LNCaP clone FGC (cell line): Measurements from ENCODE around the gene ADGRG6.

Experiments used
- DNase-seq: peaks from one replicate; pipeline ENCODE4 v3.0.0-alpha.2; 2011; ENCODE audit warnings: low read depth
- H3K4me3 ChIP-seq: 2 replicates; pipeline ENCODE4 v1.5.1; 2011; ENCODE audit warnings: mild to moderate bottlenecking, low read depth, low read length, control low read depth
- TF ChIP-seq, protein P1 (sequence below): IDR thresholded peaks from 2 replicates; pipeline ENCODE4 v1.5.1; 2012; ENCODE audit warnings: mild to moderate bottlenecking; ENCODE audit not compliant: control insufficient read depth, insufficient read depth; ENCODE audit errors: extremely low read depth

The ADGRG6 gene

DNA sequence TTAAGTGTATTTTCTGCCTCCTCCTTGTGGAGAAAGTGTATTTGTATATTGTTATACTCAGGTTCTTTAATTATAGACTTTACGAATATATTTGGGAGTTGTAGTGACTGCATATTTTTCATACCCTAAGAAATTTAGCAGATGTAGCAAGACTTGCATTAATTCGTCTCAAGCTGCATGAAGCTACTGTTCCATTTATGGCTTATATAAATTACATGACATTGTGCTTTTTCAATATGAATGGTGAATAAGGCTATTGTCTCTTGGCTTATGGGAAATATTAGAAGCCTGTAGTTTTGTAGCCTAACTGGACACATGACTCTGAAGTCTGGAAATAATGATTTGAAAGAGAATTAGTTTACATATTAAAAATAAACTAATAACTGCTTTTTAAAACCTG is 2.4 kb downstream of the ADGRG6 start:
- TF ChIP-seq, protein P1, sequence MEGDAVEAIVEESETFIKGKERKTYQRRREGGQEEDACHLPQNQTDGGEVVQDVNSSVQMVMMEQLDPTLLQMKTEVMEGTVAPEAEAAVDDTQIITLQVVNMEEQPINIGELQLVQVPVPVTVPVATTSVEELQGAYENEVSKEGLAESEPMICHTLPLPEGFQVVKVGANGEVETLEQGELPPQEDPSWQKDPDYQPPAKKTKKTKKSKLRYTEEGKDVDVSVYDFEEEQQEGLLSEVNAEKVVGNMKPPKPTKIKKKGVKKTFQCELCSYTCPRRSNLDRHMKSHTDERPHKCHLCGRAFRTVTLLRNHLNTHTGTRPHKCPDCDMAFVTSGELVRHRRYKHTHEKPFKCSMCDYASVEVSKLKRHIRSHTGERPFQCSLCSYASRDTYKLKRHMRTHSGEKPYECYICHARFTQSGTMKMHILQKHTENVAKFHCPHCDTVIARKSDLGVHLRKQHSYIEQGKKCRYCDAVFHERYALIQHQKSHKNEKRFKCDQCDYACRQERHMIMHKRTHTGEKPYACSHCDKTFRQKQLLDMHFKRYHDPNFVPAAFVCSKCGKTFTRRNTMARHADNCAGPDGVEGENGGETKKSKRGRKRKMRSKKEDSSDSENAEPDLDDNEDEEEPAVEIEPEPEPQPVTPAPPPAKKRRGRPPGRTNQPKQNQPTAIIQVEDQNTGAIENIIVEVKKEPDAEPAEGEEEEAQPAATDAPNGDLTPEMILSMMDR = no peak
- H3K4me3 ChIP-seq = peak overlapping the region; percentile 44; the same call in 1 of the 2 replicates
- no peak for DNase-seq

- TF ChIP-seq, protein P1 = no peak
- DNase-seq = peak; percentile 87
- H3K4me3 ChIP-seq = no peak overlapping the region
Observed at GRCh38 chr6:142306736-142307135, 4.9 kb downstream of the ADGRG6 start.

DNA sequence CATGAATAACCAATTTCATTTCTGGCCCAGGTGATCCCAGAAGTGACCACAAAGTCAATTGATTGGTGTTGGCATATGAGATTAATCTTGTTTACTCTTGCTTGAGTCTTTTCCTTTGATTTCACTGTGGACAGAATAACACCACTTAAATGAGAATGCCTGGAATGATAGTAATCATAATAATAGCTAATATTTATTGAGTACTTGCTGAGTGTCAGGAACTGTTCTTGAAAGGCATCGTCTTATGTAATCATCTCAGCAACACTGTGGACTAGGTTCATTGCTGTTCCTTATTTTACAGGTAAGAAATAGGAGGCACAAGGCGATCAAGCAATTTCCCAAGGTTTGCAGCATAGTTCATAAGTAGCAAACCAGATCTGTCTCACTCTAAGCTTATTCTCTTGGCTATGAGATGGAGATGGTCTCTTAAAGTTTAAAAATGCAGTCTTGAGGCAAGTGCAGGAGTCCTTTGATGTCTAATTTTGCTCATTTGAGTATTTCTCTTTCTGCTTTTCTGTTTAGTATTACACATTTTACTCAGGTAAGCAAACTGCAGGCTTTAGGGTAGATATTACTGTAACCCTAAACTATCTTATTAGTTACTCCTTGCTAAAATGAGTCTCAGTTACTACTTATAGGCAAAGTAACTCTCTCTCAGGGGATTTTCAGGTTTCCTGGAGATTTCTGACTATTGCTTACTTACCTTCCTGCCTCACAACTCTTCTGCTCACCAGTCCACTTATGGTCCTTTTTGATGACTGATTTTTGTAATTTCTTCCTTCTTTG is 6.3 kb downstream of the ADGRG6 start:
- TF ChIP-seq, protein P1 = no peak
- peak; percentile 86 for DNase-seq
- peak overlapping the region; percentile 27 for H3K4me3 ChIP-seq

DNA sequence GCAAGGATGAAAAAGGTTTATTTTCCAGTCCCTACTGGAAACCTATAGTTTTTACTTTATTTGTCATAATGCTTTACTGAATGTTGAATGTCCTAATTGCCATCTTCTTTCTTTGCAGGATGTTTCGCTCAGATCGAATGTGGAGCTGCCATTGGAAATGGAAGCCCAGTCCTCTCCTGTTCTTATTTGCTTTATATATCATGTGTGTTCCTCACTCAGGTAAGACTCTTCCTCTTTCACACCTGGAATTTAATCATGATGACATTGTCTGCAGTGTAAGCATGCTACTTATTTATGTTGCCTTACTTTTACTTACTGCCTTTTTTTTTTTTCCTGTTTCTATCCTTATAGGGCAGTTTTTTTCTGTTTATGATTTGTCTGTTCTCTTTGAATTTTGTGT is 7.6 kb downstream of the ADGRG6 start:
- TF ChIP-seq, protein P1 = no peak
- no peak for DNase-seq
- H3K4me3 ChIP-seq = peak overlapping the region; percentile 35

- H3K4me3 ChIP-seq = no peak overlapping the region
- DNase-seq = no peak
- TF ChIP-seq, protein P1 = no peak
Observed at GRCh38 chr6:142313284-142313683, 11.5 kb downstream of the ADGRG6 start.

DNA sequence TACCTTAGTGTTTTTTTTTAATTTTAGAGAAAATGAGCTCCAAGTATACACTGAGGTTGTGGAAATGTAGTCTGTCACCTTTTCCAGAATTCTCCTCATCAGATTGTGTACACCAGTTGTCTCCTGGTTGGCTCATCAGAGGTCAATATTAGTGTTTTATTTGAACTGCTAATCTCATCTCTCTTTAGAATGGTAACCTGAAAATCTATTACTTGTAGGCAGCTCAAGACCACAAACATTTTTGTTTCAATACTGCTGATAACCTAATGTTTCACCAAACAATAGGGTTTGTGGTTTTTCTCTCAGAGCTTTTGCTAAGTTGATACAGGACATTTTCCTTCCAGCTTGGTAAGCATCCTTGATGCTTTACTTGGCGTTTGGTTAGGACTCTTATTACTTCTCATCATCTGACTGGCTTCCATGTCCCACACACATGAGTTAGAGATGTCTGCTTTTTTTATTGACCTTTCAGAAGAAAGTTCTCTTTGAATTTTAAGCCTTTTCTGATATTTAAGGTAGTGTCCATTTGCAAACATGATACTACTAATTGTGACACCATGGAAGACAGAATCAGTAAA is 15.1 kb downstream of the ADGRG6 start:
- DNase-seq = no peak
- H3K4me3 ChIP-seq = no peak overlapping the region
- TF ChIP-seq, protein P1 = no peak
